ENCODE measurements around the gene FAAP24.

DNA sequence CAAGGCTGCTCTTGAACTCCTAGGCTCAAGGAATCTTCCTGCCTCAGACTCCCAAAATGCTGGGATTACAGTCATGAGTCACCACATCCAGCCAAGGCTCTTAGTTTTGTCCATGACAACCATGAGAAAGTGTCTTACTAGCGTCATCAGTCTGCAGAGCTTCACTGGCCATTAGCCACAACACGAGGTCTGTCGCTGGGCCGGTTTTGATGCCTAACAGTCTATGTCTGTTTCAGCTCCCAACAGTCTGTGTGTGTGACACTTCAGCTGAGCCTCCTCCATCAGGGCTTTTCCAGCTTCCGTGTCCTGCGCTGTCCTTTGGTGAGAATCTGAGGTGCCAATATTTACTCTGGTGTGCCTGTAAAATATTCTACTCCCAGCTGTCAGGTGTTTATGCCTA lies 47.8 kb upstream of the FAAP24 start:
- TF ChIP-seq, protein P1, sequence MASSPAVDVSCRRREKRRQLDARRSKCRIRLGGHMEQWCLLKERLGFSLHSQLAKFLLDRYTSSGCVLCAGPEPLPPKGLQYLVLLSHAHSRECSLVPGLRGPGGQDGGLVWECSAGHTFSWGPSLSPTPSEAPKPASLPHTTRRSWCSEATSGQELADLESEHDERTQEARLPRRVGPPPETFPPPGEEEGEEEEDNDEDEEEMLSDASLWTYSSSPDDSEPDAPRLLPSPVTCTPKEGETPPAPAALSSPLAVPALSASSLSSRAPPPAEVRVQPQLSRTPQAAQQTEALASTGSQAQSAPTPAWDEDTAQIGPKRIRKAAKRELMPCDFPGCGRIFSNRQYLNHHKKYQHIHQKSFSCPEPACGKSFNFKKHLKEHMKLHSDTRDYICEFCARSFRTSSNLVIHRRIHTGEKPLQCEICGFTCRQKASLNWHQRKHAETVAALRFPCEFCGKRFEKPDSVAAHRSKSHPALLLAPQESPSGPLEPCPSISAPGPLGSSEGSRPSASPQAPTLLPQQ (tag by site-specific recombination; IDR thresholded peaks at IDR 0.05): no peak
- TF ChIP-seq YY1 (tag by site-specific recombination; IDR thresholded peaks at IDR 0.05) (no peak), ZNF596 (tag by site-specific recombination; IDR thresholded peaks at IDR 0.05) (no peak), CTCF (tag by site-specific recombination; IDR thresholded peaks at IDR 0.05) (no peak), ZNF121 (tag by site-specific recombination; IDR thresholded peaks at IDR 0.05) (no peak)
- TF ChIP-seq, protein P2, sequence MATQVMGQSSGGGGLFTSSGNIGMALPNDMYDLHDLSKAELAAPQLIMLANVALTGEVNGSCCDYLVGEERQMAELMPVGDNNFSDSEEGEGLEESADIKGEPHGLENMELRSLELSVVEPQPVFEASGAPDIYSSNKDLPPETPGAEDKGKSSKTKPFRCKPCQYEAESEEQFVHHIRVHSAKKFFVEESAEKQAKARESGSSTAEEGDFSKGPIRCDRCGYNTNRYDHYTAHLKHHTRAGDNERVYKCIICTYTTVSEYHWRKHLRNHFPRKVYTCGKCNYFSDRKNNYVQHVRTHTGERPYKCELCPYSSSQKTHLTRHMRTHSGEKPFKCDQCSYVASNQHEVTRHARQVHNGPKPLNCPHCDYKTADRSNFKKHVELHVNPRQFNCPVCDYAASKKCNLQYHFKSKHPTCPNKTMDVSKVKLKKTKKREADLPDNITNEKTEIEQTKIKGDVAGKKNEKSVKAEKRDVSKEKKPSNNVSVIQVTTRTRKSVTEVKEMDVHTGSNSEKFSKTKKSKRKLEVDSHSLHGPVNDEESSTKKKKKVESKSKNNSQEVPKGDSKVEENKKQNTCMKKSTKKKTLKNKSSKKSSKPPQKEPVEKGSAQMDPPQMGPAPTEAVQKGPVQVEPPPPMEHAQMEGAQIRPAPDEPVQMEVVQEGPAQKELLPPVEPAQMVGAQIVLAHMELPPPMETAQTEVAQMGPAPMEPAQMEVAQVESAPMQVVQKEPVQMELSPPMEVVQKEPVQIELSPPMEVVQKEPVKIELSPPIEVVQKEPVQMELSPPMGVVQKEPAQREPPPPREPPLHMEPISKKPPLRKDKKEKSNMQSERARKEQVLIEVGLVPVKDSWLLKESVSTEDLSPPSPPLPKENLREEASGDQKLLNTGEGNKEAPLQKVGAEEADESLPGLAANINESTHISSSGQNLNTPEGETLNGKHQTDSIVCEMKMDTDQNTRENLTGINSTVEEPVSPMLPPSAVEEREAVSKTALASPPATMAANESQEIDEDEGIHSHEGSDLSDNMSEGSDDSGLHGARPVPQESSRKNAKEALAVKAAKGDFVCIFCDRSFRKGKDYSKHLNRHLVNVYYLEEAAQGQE (tag by site-specific recombination; IDR thresholded peaks at IDR 0.05): no peak

All from HEK293 (cell line).